WTC11 (cell line): ENCODE measurements around the gene SBF2. TPM values are rescaled to one million over a fixed set of nuclear protein-coding genes. Genes with fewer than 3 reads are reported as not detected.

Experiments
- ATAC-seq: fragments of 200-7000 bp; cut with Tn5 transposase; 2 replicates; pipeline ENCODE4 v1.10.0; 2021; ENCODE audit warnings: mild to moderate bottlenecking, moderate library complexity
- CTCF ChIA-PET: fragments of 300-600 bp; sonication (Branson Sonifier 250); formaldehyde crosslinking; loops from one replicate; lab custom pipeline; 2021; ENCODE audit warnings: antibody characterized with exemption; lab: Charles Lee
- POLR2A ChIA-PET: fragments of 350-600 bp; sonication (Branson Sonifier 250); formaldehyde crosslinking; loops from one replicate; lab custom pipeline; 2021; ENCODE audit warnings: antibody characterized with exemption; lab: Charles Lee
- DNase-seq: peaks from one replicate; pipeline ENCODE4 v3.0.0; 2021; ENCODE audit warnings: low spot score
- H3K27ac Mint-ChIP-seq: 2 replicates; pipeline ENCODE4 v1.8.0; 2021; ENCODE audit warnings: mixed read lengths
- H3K27me3 Mint-ChIP-seq: 2 replicates; pipeline ENCODE4 v1.8.0; 2021; ENCODE audit warnings: low read depth, mild to moderate bottlenecking, moderate library complexity, mixed read lengths
- H3K36me3 Mint-ChIP-seq: 2 replicates; pipeline ENCODE4 v1.8.0; 2021; ENCODE audit warnings: mixed read lengths
- H3K4me1 Mint-ChIP-seq: 2 replicates; pipeline ENCODE4 v1.8.0; 2022; ENCODE audit warnings: mixed read lengths
- H3K4me3 Mint-ChIP-seq: 2 replicates; pipeline ENCODE4 v1.8.0; 2021; ENCODE audit warnings: mild to moderate bottlenecking, moderate library complexity, mixed read lengths
- H3K9me3 Mint-ChIP-seq: 2 replicates; pipeline ENCODE4 v1.8.0; 2021; ENCODE audit warnings: mixed read lengths
- AFF4 ChIP-seq: sonication (generic); formaldehyde crosslinking; IDR thresholded peaks from 2 replicates; pipeline ENCODE4 v1.8.1; 2023; ENCODE audit warnings: mild to moderate bottlenecking, missing genetic modification reagents, borderline replicate concordance
- ELF4 ChIP-seq: sonication (generic); formaldehyde crosslinking; IDR thresholded peaks from 2 replicates; pipeline ENCODE4 v1.8.1; 2022; ENCODE audit warnings: low read depth, mild to moderate bottlenecking, moderate library complexity, missing genetic modification reagents
- ETV6 ChIP-seq: sonication (generic); formaldehyde crosslinking; IDR thresholded peaks from 2 replicates; pipeline ENCODE4 v1.8.1; 2022; ENCODE audit warnings: mild to moderate bottlenecking, missing genetic modification reagents
- HMGXB4 ChIP-seq: sonication (generic); formaldehyde crosslinking; IDR thresholded peaks from 2 replicates; pipeline ENCODE4 v1.8.1; 2023; ENCODE audit warnings: mild to moderate bottlenecking, moderate library complexity, missing genetic modification reagents
- MYBL2 ChIP-seq: sonication (generic); formaldehyde crosslinking; IDR thresholded peaks from 2 replicates; pipeline ENCODE4 v1.8.1; 2023; ENCODE audit warnings: mild to moderate bottlenecking, moderate library complexity, missing genetic modification reagents
- NFYB ChIP-seq: sonication (generic); formaldehyde crosslinking; conservative IDR thresholded peaks from 2 replicates; pipeline ENCODE4 v1.8.0; 2022; ENCODE audit warnings: low read depth, missing genetic modification reagents
- NR1H2 ChIP-seq: sonication (generic); formaldehyde crosslinking; IDR thresholded peaks from 2 replicates; pipeline ENCODE4 v1.9.0; 2021; ENCODE audit warnings: mild to moderate bottlenecking, moderate library complexity, missing genetic modification reagents
- NR2C2 ChIP-seq: sonication (generic); formaldehyde crosslinking; IDR thresholded peaks from 2 replicates; pipeline ENCODE4 v1.8.0; 2022; ENCODE audit warnings: mild to moderate bottlenecking, missing genetic modification reagents
- NR3C1 ChIP-seq: sonication (generic); formaldehyde crosslinking; conservative IDR thresholded peaks from 2 replicates; pipeline ENCODE4 v1.8.1; 2023; ENCODE audit warnings: low read depth, mild to moderate bottlenecking, missing genetic modification reagents
- SMAD3 ChIP-seq: sonication (generic); formaldehyde crosslinking; IDR thresholded peaks from 2 replicates; pipeline ENCODE4 v1.8.0; 2022; ENCODE audit warnings: missing genetic modification reagents, mild to moderate bottlenecking, borderline replicate concordance
- ZNF423 ChIP-seq: fragments of 250-450 bp; sonication (Bioruptor Pico); IDR thresholded peaks from 2 replicates; pipeline ENCODE4 v2.1.2; 2022; ENCODE audit warnings: mild to moderate bottlenecking, moderate library complexity
- ZNF532 ChIP-seq: fragments of 250-450 bp; sonication (Bioruptor Pico); IDR thresholded peaks from 2 replicates; pipeline ENCODE4 v1.9.0; 2021; ENCODE audit warnings: mild to moderate bottlenecking, borderline replicate concordance
- ZNF671 ChIP-seq: fragments of 250-450 bp; sonication (Bioruptor Pico); IDR thresholded peaks from 2 replicates; pipeline ENCODE4 v1.8.0; 2021; ENCODE audit warnings: mild to moderate bottlenecking
- total RNA-seq: library from RNA; stranded (reverse); gene quantifications from 3 replicates; pipeline ENCODE4 v1.2.3, GENCODE V29; 2021
- TF ChIP-seq, protein P1 (sequence below): sonication (generic); formaldehyde crosslinking; IDR thresholded peaks from 2 replicates; pipeline ENCODE4 v1.8.0; 2023; ENCODE audit warnings: mild to moderate bottlenecking, missing genetic modification reagents
- TF ChIP-seq, protein P2 (sequence below): fragments of 250-450 bp; sonication (Bioruptor Pico); IDR thresholded peaks from 2 replicates; pipeline ENCODE4 v2.1.2; 2022; ENCODE audit warnings: mild to moderate bottlenecking, moderate library complexity
- TF ChIP-seq, protein P3 (sequence below): fragments of 200-600 bp; IDR thresholded peaks from 2 replicates; pipeline ENCODE4 v1.8.0; 2022; ENCODE audit warnings: antibody characterized with exemption

Gene SBF2
- total RNA-seq, 1 experiment from 2014 or later: 47.6 TPM

GRCh38 chr11:9796854-9797253, 497.2 kb downstream of the SBF2 start:
- TF ChIP-seq, protein P1, sequence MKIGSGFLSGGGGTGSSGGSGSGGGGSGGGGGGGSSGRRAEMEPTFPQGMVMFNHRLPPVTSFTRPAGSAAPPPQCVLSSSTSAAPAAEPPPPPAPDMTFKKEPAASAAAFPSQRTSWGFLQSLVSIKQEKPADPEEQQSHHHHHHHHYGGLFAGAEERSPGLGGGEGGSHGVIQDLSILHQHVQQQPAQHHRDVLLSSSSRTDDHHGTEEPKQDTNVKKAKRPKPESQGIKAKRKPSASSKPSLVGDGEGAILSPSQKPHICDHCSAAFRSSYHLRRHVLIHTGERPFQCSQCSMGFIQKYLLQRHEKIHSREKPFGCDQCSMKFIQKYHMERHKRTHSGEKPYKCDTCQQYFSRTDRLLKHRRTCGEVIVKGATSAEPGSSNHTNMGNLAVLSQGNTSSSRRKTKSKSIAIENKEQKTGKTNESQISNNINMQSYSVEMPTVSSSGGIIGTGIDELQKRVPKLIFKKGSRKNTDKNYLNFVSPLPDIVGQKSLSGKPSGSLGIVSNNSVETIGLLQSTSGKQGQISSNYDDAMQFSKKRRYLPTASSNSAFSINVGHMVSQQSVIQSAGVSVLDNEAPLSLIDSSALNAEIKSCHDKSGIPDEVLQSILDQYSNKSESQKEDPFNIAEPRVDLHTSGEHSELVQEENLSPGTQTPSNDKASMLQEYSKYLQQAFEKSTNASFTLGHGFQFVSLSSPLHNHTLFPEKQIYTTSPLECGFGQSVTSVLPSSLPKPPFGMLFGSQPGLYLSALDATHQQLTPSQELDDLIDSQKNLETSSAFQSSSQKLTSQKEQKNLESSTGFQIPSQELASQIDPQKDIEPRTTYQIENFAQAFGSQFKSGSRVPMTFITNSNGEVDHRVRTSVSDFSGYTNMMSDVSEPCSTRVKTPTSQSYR (CRISPR knock-in tag): no peak
- TF ChIP-seq SMAD3 (CRISPR knock-in tag) (no peak), NFYB (no peak), MYBL2 (CRISPR knock-in tag) (no peak), NR2C2 (CRISPR knock-in tag) (no peak), ETV6 (no peak), ZNF532 (CRISPR knock-in tag) (no peak), HMGXB4 (no peak), NR1H2 (CRISPR knock-in tag) (no peak), ELF4 (CRISPR knock-in tag) (no peak), ZNF423 (CRISPR knock-in tag) (no peak), ZNF671 (CRISPR knock-in tag) (no peak), NR3C1 (CRISPR knock-in tag) (no peak), AFF4 (no peak)
- TF ChIP-seq, protein P2, sequence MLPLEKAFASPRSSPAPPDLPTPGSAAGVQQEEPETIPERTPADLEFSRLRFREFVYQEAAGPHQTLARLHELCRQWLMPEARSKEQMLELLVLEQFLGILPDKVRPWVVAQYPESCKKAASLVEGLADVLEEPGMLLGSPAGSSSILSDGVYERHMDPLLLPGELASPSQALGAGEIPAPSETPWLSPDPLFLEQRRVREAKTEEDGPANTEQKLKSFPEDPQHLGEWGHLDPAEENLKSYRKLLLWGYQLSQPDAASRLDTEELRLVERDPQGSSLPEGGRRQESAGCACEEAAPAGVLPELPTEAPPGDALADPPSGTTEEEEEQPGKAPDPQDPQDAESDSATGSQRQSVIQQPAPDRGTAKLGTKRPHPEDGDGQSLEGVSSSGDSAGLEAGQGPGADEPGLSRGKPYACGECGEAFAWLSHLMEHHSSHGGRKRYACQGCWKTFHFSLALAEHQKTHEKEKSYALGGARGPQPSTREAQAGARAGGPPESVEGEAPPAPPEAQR: no peak
- TF ChIP-seq, protein P3, sequence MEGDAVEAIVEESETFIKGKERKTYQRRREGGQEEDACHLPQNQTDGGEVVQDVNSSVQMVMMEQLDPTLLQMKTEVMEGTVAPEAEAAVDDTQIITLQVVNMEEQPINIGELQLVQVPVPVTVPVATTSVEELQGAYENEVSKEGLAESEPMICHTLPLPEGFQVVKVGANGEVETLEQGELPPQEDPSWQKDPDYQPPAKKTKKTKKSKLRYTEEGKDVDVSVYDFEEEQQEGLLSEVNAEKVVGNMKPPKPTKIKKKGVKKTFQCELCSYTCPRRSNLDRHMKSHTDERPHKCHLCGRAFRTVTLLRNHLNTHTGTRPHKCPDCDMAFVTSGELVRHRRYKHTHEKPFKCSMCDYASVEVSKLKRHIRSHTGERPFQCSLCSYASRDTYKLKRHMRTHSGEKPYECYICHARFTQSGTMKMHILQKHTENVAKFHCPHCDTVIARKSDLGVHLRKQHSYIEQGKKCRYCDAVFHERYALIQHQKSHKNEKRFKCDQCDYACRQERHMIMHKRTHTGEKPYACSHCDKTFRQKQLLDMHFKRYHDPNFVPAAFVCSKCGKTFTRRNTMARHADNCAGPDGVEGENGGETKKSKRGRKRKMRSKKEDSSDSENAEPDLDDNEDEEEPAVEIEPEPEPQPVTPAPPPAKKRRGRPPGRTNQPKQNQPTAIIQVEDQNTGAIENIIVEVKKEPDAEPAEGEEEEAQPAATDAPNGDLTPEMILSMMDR: no peak
- no peak overlapping the region for H3K4me3 Mint-ChIP-seq
- H3K36me3 Mint-ChIP-seq: peaks cover 8% of the 10 kb centered on the region; the same call in 1 of the 2 replicates
- H3K27me3 Mint-ChIP-seq: no peaks in the 10 kb centered on the region
- H3K27ac Mint-ChIP-seq: no peak overlapping the region
- DNase-seq (no peak), ATAC-seq (no peak)
- ChIA-PET CTCF (no interaction called here), POLR2A (no interaction called here)
- peaks cover 6% of the 10 kb centered on the region; the same call in 1 of the 2 replicates for H3K4me1 Mint-ChIP-seq
- peaks cover 4% of the 10 kb centered on the region; the same call in 1 of the 2 replicates for H3K9me3 Mint-ChIP-seq
